Kidney epithelial cell (primary cell): ENCODE data around the gene SLC38A3. TPM values are rescaled to one million over a fixed set of nuclear protein-coding genes. Genes with fewer than 3 reads are reported as not detected.

Source experiments
- DNase-seq: peaks from one replicate; pipeline ENCODE4 v3.0.0-alpha.2; 2010; ENCODE audit warnings: low read depth
- H3K27me3 ChIP-seq: 2 replicates; pipeline ENCODE4 v1.6.0; 2011; ENCODE audit warnings: low read length; ENCODE audit not compliant: control insufficient read depth, insufficient read depth
- H3K36me3 ChIP-seq: 2 replicates; pipeline ENCODE4 v1.5.1; 2011; ENCODE audit warnings: low read length; ENCODE audit not compliant: control insufficient read depth, insufficient read depth
- H3K4me3 ChIP-seq: 2 replicates; pipeline ENCODE4 v1.5.1; 2011; ENCODE audit warnings: low read depth, mild to moderate bottlenecking, control low read depth, low read length
- total RNA-seq: library from RNA; depleted of rRNA; stranded (reverse); fragments of >200 nt; gene quantifications from 2 replicates; pipeline ENCODE4 v1.2.3, GENCODE V29; 2015
- TF ChIP-seq, protein P1 (sequence below): IDR thresholded peaks from 2 replicates; pipeline ENCODE4 v1.5.1; 2011; ENCODE audit warnings: mild to moderate bottlenecking, moderate library complexity, low read length, control low read depth, inconsistent platforms; ENCODE audit not compliant: insufficient read depth, poor library complexity, severe bottlenecking

SLC38A3 gene
- total RNA-seq, 1 donor from 2014 or later, result 0.13 TPM

DNA sequence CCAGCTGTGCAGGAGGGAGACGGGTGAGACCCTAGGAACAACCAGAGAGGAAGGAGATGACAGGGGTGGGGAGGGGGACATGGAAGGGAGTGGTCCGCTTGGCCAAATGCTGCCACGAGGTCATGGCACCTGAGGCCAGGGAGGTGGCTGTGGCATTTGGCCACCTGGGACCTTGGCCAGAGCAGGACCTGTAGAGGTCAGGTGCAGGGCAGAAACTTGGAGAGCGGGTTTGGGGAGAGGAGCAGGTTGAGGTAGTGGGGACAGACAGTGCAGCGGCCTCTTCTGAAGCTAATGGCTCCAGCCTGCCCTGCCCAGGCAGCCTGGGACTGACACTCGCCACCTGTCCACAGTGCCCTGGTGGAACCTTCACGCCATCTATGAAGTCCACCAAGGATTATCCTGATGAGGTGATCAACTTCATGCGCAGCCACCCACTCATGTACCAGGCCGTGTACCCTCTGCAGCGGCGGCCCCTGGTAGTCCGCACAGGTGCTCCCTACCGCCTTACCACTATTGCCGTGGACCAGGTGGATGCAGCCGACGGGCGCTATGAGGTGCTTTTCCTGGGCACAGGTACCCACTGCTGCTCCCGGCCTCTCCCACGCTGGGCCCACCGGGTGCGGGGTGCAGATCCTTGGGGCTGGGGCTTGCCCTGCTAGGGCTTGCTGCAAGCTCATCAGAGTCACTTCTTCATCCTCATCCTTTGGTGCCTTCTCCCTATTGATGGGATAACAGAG, 20.7 kb upstream of the SLC38A3 start:
- TF ChIP-seq, protein P1, sequence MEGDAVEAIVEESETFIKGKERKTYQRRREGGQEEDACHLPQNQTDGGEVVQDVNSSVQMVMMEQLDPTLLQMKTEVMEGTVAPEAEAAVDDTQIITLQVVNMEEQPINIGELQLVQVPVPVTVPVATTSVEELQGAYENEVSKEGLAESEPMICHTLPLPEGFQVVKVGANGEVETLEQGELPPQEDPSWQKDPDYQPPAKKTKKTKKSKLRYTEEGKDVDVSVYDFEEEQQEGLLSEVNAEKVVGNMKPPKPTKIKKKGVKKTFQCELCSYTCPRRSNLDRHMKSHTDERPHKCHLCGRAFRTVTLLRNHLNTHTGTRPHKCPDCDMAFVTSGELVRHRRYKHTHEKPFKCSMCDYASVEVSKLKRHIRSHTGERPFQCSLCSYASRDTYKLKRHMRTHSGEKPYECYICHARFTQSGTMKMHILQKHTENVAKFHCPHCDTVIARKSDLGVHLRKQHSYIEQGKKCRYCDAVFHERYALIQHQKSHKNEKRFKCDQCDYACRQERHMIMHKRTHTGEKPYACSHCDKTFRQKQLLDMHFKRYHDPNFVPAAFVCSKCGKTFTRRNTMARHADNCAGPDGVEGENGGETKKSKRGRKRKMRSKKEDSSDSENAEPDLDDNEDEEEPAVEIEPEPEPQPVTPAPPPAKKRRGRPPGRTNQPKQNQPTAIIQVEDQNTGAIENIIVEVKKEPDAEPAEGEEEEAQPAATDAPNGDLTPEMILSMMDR, result no peak
- no peaks in the 10 kb centered on the region for H3K36me3 ChIP-seq
- H3K27me3 ChIP-seq, result no peaks in the 10 kb centered on the region
- no peak for DNase-seq
- no peak overlapping the region for H3K4me3 ChIP-seq

DNA sequence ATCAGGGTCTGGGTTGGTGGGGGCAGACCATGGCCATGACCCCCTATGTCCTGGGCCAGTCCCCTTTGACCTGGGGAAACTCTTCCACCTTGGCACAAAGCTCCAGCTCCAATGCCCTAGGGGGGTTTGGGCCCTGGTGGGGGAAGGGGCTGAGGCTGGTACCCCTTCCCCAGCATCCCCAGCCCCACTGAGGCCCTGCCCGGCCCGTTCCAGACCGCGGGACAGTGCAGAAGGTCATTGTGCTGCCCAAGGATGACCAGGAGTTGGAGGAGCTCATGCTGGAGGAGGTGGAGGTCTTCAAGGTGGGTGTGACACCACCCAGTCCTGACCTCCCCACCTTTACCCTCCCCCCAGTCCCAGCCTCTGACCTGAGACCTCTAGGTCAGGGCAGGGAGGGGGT, 19.8 kb upstream of the SLC38A3 start:
- Histone ChIP-seq H3K36me3 (no peaks in the 10 kb centered on the region), H3K27me3 (no peaks in the 10 kb centered on the region), H3K4me3 (no peak overlapping the region)
- DNase-seq, result no peak
- TF ChIP-seq, protein P1, result no peak

DNA sequence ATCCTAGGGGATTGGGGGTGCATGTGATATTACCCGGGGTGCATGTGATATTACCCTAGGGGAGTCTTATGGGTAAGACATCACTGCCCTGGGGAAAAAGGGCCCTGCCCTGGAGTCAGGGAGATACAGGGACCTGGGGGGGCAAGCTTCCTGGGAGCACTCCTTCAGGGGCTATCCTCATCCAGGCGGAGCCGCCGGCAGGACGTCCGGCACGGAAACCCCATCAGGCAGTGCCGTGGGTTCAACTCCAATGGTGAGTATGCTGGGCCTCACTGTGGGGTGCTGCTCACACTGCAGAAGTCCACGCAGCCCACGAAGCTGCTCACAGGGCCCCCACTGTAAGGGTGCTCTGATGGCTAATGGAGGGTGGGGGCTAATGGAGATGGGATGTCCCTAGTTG, 19.0 kb upstream of the SLC38A3 start:
- H3K27me3 ChIP-seq, result no peaks in the 10 kb centered on the region
- H3K4me3 ChIP-seq, result no peak overlapping the region
- TF ChIP-seq, protein P1, result no peak
- no peak for DNase-seq
- no peaks in the 10 kb centered on the region for H3K36me3 ChIP-seq

DNA sequence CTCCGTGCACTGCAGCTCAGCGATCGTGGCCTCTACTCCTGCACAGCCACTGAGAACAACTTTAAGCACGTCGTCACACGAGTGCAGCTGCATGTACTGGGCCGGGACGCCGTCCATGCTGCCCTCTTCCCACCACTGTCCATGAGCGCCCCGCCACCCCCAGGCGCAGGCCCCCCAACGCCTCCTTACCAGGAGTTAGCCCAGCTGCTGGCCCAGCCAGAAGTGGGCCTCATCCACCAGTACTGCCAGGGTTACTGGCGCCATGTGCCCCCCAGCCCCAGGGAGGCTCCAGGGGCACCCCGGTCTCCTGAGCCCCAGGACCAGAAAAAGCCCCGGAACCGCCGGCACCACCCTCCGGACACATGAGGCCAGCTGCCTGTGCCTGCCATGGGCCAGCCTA, 17.3 kb upstream of the SLC38A3 start:
- H3K36me3 ChIP-seq, result no peaks in the 10 kb centered on the region
- TF ChIP-seq, protein P1, result no peak
- H3K27me3 ChIP-seq, result peaks cover 3% of the 10 kb centered on the region
- no peak for DNase-seq
- no peak overlapping the region for H3K4me3 ChIP-seq

DNA sequence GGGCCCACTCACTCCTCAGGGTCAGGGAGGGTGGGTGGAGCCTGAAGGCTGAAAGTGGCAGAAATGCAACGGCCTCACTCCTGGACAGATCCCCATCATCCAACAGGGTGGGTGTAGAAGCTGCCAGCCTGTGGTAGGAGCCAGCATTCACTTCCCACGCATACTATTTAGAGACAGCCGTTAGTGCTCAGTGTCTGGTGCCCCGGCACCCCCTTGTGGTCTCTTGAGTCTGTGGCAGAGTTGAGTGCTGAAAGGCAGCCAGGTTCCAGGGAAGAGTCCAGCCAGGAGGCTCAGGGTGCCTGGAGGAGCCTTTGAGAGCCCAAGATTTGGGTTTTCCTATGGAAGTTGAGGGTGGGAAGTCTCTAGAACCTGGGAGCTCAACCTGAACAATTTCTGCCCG, 15.8 kb upstream of the SLC38A3 start:
- DNase-seq, result peak; percentile 54
- TF ChIP-seq, protein P1, result peak; percentile 90
- Histone ChIP-seq H3K36me3 (no peaks in the 10 kb centered on the region), H3K27me3 (peaks cover 18% of the 10 kb centered on the region), H3K4me3 (no peak overlapping the region)

DNA sequence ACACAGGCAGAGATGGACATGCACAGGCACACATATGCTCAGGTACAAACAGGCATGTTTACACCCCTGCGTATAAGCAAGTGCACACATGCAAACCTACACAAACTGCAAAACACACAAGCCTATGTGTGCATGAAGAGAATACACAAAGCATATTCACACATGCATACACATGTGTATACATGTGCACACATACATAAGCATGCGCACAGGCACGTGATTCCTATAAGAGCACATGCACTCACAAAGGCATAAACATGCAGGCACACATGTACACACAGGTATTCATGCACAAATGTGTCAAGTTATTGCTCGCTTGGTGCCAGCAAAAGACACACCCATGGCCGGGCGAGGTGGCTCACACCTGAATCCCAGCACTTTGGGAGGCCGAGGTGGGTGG, 15.1 kb upstream of the SLC38A3 start:
- TF ChIP-seq, protein P1, result no peak
- DNase-seq, result no peak
- no peaks in the 10 kb centered on the region for H3K36me3 ChIP-seq
- no peak overlapping the region for H3K4me3 ChIP-seq
- H3K27me3 ChIP-seq, result peaks cover 25% of the 10 kb centered on the region
